AG09309 (cell line): Measurements from ENCODE around the gene DACT3.

ENCODE experiments used
- DNase-seq: peaks from one replicate; pipeline ENCODE4 v3.0.0-alpha.2; 2010; ENCODE audit warnings: low read depth
- H3K4me3 ChIP-seq: 2 replicates; pipeline ENCODE4 v1.5.1; 2011; ENCODE audit warnings: mild to moderate bottlenecking, low read depth, low read length, moderate library complexity; ENCODE audit not compliant: control insufficient read depth
- CTCF ChIP-seq: IDR thresholded peaks from 2 replicates; pipeline ENCODE4 v1.5.1; 2011; ENCODE audit warnings: mild to moderate bottlenecking, low read depth, low read length, inconsistent platforms; ENCODE audit not compliant: insufficient read depth, control insufficient read depth; ENCODE audit errors: missing control alignments

DACT3 gene

GRCh38 chr19:46621191-46622117 is 39.5 kb downstream of the DACT3 start:
- peak; percentile 14 for TF ChIP-seq CTCF
- no peak for DNase-seq
- no peak overlapping the region for H3K4me3 ChIP-seq

- DNase-seq: no peak
- H3K4me3 ChIP-seq: no peak overlapping the region
- no peak for TF ChIP-seq CTCF
Measured at GRCh38 chr19:46620716-46621115, 40.3 kb downstream of the DACT3 start.

GRCh38 chr19:46620267-46620666 is 40.7 kb downstream of the DACT3 start:
- no peak for DNase-seq
- no peak overlapping the region for H3K4me3 ChIP-seq
- TF ChIP-seq CTCF: no peak

GRCh38 chr19:46618670-46619231 is 42.2 kb downstream of the DACT3 start:
- TF ChIP-seq CTCF: no peak
- no peak overlapping the region for H3K4me3 ChIP-seq
- DNase-seq: no peak

GRCh38 chr19:46617601-46618000 is 43.4 kb downstream of the DACT3 start:
- no peak overlapping the region for H3K4me3 ChIP-seq
- no peak for TF ChIP-seq CTCF
- DNase-seq: no peak

- TF ChIP-seq CTCF: peak; percentile 57
- no peak for DNase-seq
- H3K4me3 ChIP-seq: no peak overlapping the region
Measured at GRCh38 chr19:46616631-46617322, 44.2 kb downstream of the DACT3 start.
